H1 (cell line): Measurements from ENCODE around the gene ZDHHC3. TPM values are rescaled to one million over a fixed set of nuclear protein-coding genes. Genes with fewer than 3 reads are reported as not detected.

Experiments
- CTCF ChIA-PET: fragments of 300-600 bp; sonication (Branson Sonifier 250); formaldehyde crosslinking; loops from one replicate; lab custom pipeline; 2021; ENCODE audit not compliant: partially characterized antibody; lab: Charles Lee
- POLR2A ChIA-PET: fragments of 300-600 bp; sonication (Branson Sonifier 250); formaldehyde crosslinking; loops from one replicate; lab custom pipeline; 2021; ENCODE audit warnings: inconsistent platforms; ENCODE audit not compliant: partially characterized antibody; lab: Charles Lee
- DNase-seq, 2 experiments: peaks; one replicate each; pipeline versions ENCODE4 v3.0.0 to v3.0.0-alpha.2; 2010 to 2022; ENCODE audit warnings: low spot score in 2 of 2, low read depth in 1 of 2, mixed read lengths in 1 of 2
- FAIRE-seq: peaks from 2 replicates; lab custom pipeline; 2011; peaks lifted over from hg19 to GRCh38; lab: Jason Lieb, UNC
- H2AFZ ChIP-seq: 2 replicates; pipeline ENCODE4 v1.8.1; 2012; ENCODE audit warnings: low read length, inconsistent platforms
- H2AK5ac ChIP-seq: 2 replicates; pipeline ENCODE4 v1.6.1; 2013; ENCODE audit warnings: low read depth, low read length
- H2BK120ac ChIP-seq: replicated peaks from 2 replicates; pipeline ENCODE3; 2013; ENCODE audit warnings: low read depth, low read length, inconsistent platforms
- H2BK12ac ChIP-seq: 2 replicates; pipeline ENCODE4 v1.6.1; 2013; ENCODE audit warnings: low read depth, low read length
- H2BK15ac ChIP-seq: 2 replicates; pipeline ENCODE4 v1.6.1; 2013; ENCODE audit warnings: low read length
- H2BK20ac ChIP-seq: 2 replicates; pipeline ENCODE4 v1.6.1; 2013; ENCODE audit warnings: low read length
- H2BK5ac ChIP-seq: 2 replicates; pipeline ENCODE4 v1.6.1; 2013; ENCODE audit warnings: low read depth, low read length
- H3K14ac ChIP-seq: 2 replicates; pipeline ENCODE4 v1.6.1; 2013; ENCODE audit warnings: inconsistent platforms; ENCODE audit not compliant: insufficient read length
- H3K18ac ChIP-seq: 2 replicates; pipeline ENCODE4 v1.6.1; 2013; ENCODE audit warnings: low read length; ENCODE audit errors: extremely low read depth
- H3K23ac ChIP-seq: 2 replicates; pipeline ENCODE4 v1.6.1; 2013; ENCODE audit warnings: inconsistent platforms; ENCODE audit not compliant: insufficient read length
- H3K23me2 ChIP-seq: 2 replicates; pipeline ENCODE4 v1.6.1; 2013; ENCODE audit warnings: low read depth, low read length
- H3K27ac ChIP-seq: 2 replicates; pipeline ENCODE4 v1.6.1; 2011; ENCODE audit warnings: low read depth, low read length, inconsistent platforms
- H3K27me3 ChIP-seq, 4 experiments: replicated peaks in 1 of 4; 1 replicate in 1 of 4; 2 replicates in 3 of 4; pipeline versions ENCODE4 v1.6.1 to v1.8.1; 2011 to 2013; ENCODE audit warnings: low read length in 3 of 4, mild to moderate bottlenecking in 3 of 4, inconsistent platforms in 2 of 4, mixed read lengths in 2 of 4, moderate library complexity in 1 of 4; ENCODE audit not compliant: control insufficient read depth in 3 of 4, insufficient read depth in 3 of 4; ENCODE audit errors: extremely low read depth in 1 of 4
- H3K36me3 ChIP-seq, 4 experiments: 2 replicates each; pipeline versions ENCODE4 v1.6.1 to v1.8.1; 2011 to 2013; ENCODE audit warnings: mild to moderate bottlenecking in 4 of 4, low read length in 3 of 4, moderate library complexity in 2 of 4, control low read depth in 1 of 4, inconsistent platforms in 1 of 4; ENCODE audit not compliant: insufficient read depth in 4 of 4, control insufficient read depth in 2 of 4
- H3K4ac ChIP-seq: replicated peaks from 2 replicates; pipeline ENCODE3; 2013; ENCODE audit warnings: low read length, low read depth, mixed read lengths, inconsistent platforms; ENCODE audit not compliant: insufficient read length
- H3K4me1 ChIP-seq, 4 experiments: replicated peaks in 1 of 4; 1 replicate in 1 of 4; 2 replicates in 3 of 4; pipeline versions ENCODE4 v1.6.1 to v1.8.1; 2011 to 2013; ENCODE audit warnings: low read length in 3 of 4, inconsistent platforms in 2 of 4, mixed read lengths in 1 of 4; ENCODE audit not compliant: insufficient read depth in 4 of 4, control insufficient read depth in 3 of 4
- H3K4me2 ChIP-seq, 2 experiments: 2 replicates each; pipeline versions ENCODE4 v1.6.1 to v1.8.1; 2011 to 2013; ENCODE audit warnings: low read depth in 2 of 2, low read length in 2 of 2, control low read depth in 1 of 2, inconsistent platforms in 1 of 2, mild to moderate bottlenecking in 1 of 2; ENCODE audit not compliant: insufficient read depth in 1 of 2
- H3K4me3 ChIP-seq, 4 experiments: fragments of 200-600, 300-600 bp in 1 of 4; sonication (generic), shearing (Covaris generic), sonication (Bioruptor Twin) in 1 of 4; 2 replicates each; pipeline versions ENCODE4 v1.5.1 to v1.8.1; 2011 to 2016; ENCODE audit warnings: low read length in 4 of 4, low read depth in 3 of 4, control low read depth in 2 of 4, inconsistent platforms in 2 of 4, mild to moderate bottlenecking in 2 of 4, mixed read lengths in 1 of 4, moderate library complexity in 1 of 4; ENCODE audit not compliant: insufficient read depth in 2 of 4; ENCODE audit errors: extremely low read depth in 1 of 4
- H3K56ac ChIP-seq: replicated peaks from 2 replicates; pipeline ENCODE3; 2013; ENCODE audit warnings: low read depth, mild to moderate bottlenecking, mixed read lengths, low read length, inconsistent platforms; ENCODE audit not compliant: insufficient read length
- H3K79me1 ChIP-seq: 2 replicates; pipeline ENCODE4 v1.6.1; 2013; ENCODE audit warnings: low read depth, low read length, control low read depth
- H3K79me2 ChIP-seq, 2 experiments: 2 replicates each; pipeline versions ENCODE4 v1.6.1 to v1.8.1; 2012 to 2013; ENCODE audit warnings: low read length in 2 of 2, mild to moderate bottlenecking in 2 of 2, inconsistent platforms in 1 of 2; ENCODE audit not compliant: insufficient read depth in 2 of 2, control insufficient read depth in 1 of 2
- H3K9ac ChIP-seq, 4 experiments: replicated peaks in 1 of 4; 1 replicate in 1 of 4; 2 replicates in 3 of 4; pipeline versions ENCODE4 v1.6.1 to v1.8.1; 2011 to 2013; ENCODE audit warnings: low read depth in 3 of 4, low read length in 3 of 4, control low read depth in 2 of 4, mild to moderate bottlenecking in 2 of 4, moderate library complexity in 2 of 4, inconsistent platforms in 1 of 4; ENCODE audit errors: extremely low read depth in 1 of 4
- H3K9me3 ChIP-seq, 2 experiments: 2 replicates each; pipeline versions ENCODE4 v1.6.1 to v1.8.1; 2012 to 2013; ENCODE audit warnings: mild to moderate bottlenecking in 2 of 2, moderate library complexity in 2 of 2, control low read depth in 1 of 2, inconsistent platforms in 1 of 2, low read depth in 1 of 2, low read length in 1 of 2, mixed read lengths in 1 of 2; ENCODE audit not compliant: insufficient read depth in 2 of 2
- H4K20me1 ChIP-seq, 2 experiments: replicated peaks in 1 of 2; 2 replicates each; pipeline versions ENCODE3 to v1.8.1; 2011 to 2013; ENCODE audit warnings: inconsistent platforms in 2 of 2, low read length in 2 of 2, mild to moderate bottlenecking in 1 of 2; ENCODE audit not compliant: insufficient read depth in 2 of 2, control insufficient read depth in 1 of 2
- H4K5ac ChIP-seq: 2 replicates; pipeline ENCODE4 v1.6.1; 2013; ENCODE audit warnings: low read length, low read depth, mixed read lengths, inconsistent platforms; ENCODE audit not compliant: insufficient read length
- H4K8ac ChIP-seq: 2 replicates; pipeline ENCODE4 v1.8.0; 2013; ENCODE audit warnings: mild to moderate bottlenecking, moderate library complexity, low read length, inconsistent platforms; ENCODE audit not compliant: insufficient read depth; ENCODE audit errors: extremely low read depth
- H4K91ac ChIP-seq: replicated peaks from 2 replicates; pipeline ENCODE3; 2013; ENCODE audit warnings: low read length, mixed read lengths, inconsistent platforms; ENCODE audit not compliant: insufficient read length
- ATF3 ChIP-seq: IDR thresholded peaks from 2 replicates; pipeline ENCODE4 v1.6.1; 2011; ENCODE audit warnings: low read depth, mild to moderate bottlenecking, low read length; ENCODE audit not compliant: insufficient read depth
- BACH1 ChIP-seq: IDR thresholded peaks from 2 replicates; pipeline ENCODE4 v1.6.1; 2012; ENCODE audit warnings: low read length, improper control_type of control experiment
- BCL11A ChIP-seq, 2 experiments: IDR thresholded peaks; one replicate each; pipeline ENCODE4 v1.6.1; 2011; ENCODE audit warnings: low read depth in 2 of 2, low read length in 2 of 2, mild to moderate bottlenecking in 2 of 2
- CEBPB ChIP-seq: IDR thresholded peaks from 2 replicates; pipeline ENCODE4 v1.6.1; 2012; ENCODE audit warnings: low read depth, low read length
- CHD2 ChIP-seq: IDR thresholded peaks from 2 replicates; pipeline ENCODE4 v1.6.1; 2012; ENCODE audit warnings: low read length, improper control_type of control experiment
- E2F6 ChIP-seq: IDR thresholded peaks from 2 replicates; pipeline ENCODE4 v1.6.1; 2012; ENCODE audit warnings: inconsistent platforms
- HDAC2 ChIP-seq, 2 experiments: fragments of 300-600 bp in 1 of 2; sonication (generic) in 1 of 2; IDR thresholded peaks; 2 replicates each; pipeline ENCODE4 v1.6.1; 2011 to 2012; ENCODE audit warnings: low read depth in 2 of 2, low read length in 2 of 2, mild to moderate bottlenecking in 2 of 2, moderate library complexity in 2 of 2, borderline replicate concordance in 1 of 2, inconsistent platforms in 1 of 2
- KDM1A ChIP-seq: fragments of 200-600, 300-600 bp; sonication (generic); IDR thresholded peaks from 2 replicates; pipeline ENCODE4 v1.7.1; 2016; ENCODE audit warnings: mild to moderate bottlenecking, low read length, borderline replicate concordance
- RFX5 ChIP-seq: IDR thresholded peaks from 2 replicates; pipeline ENCODE4 v1.6.1; 2011; ENCODE audit warnings: low read depth, low read length, improper control_type of control experiment, borderline replicate concordance
- TBP ChIP-seq: IDR thresholded peaks from 2 replicates; pipeline ENCODE4 v1.6.1; 2011; ENCODE audit warnings: low read depth, low read length, improper control_type of control experiment
- WGBS, 2 experiments: shearing (Covaris generic) in 1 of 2; methylation state at CpG; one replicate each; pipeline versions ENCODE4 v1.1.6 to v1.1.7; 2013 to 2015; ENCODE audit warnings: low lambda C conversion rate in 2 of 2, mixed read lengths in 2 of 2, inconsistent platforms in 1 of 2, low coverage in 1 of 2, missing lambda C conversion rate in 1 of 2; ENCODE audit not compliant: insufficient replicate concordance in 2 of 2, insufficient coverage in 1 of 2, insufficient read length in 1 of 2; ENCODE audit errors: extremely low coverage in 1 of 2, missing lambda C conversion rate in 1 of 2; 5-methylcytosine and 5-hydroxymethylcytosine counted together
- polyA plus RNA-seq, 7 experiments: library from polyadenylated mRNA; depleted of rRNA in 3 of 7; stranded (reverse) in 5 of 7; unstranded in 2 of 7; fragments of >200 nt in 5 of 7; fragments of 200-250 nt in 2 of 7; gene quantifications; 1 replicate in 5 of 7; 2 replicates in 1 of 7; 4 replicates in 1 of 7; pipeline versions ENCODE4 v1.2.1 to v1.2.3, GENCODE V29; 2011 to 2013; ENCODE audit warnings: missing spikeins in 2 of 7, mixed read lengths in 2 of 7
- total RNA-seq: library from RNA; stranded (reverse); fragmentation: NEBNext Ultra II Directional; extraction: Animal tissue kit (Norgen Biotek cat#: 25700); gene quantifications from 2 replicates; pipeline ENCODE4 v1.2.1, GENCODE V29; 2021
- TF ChIP-seq, protein P1 (sequence below): IDR thresholded peaks from 2 replicates; pipeline ENCODE4 v1.6.1; 2012; ENCODE audit warnings: low read length, inconsistent platforms

The ZDHHC3 gene
- total and polyA plus RNA-seq, 2 of the 8 experiments (the other 6 are each of a cell fraction or from before 2014, with no cell fraction given) = 77.4 to 88.7 TPM

DNA sequence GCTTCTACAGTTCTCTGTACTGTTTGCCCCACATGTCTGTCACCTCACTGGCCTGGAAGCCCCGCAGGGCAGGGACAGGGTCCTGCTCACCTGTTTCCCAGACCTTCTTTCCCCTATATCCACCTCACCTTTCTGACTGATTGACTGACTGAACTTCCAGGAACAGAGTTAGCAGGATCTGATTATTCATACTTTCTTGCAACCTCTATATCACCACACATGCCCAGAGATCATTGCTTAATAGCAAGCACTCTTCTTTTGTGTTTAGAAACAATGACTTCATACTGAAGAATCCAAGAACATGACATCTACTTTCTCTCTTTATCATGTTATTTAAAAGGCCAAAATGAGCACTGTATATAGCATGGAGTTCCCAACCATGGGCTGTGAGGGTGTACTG lies 32.1 kb upstream of the ZDHHC3 start:
- no peak overlapping the region for H3K27ac ChIP-seq
- H4K5ac ChIP-seq = no peak overlapping the region
- no peak overlapping the region for H2BK120ac ChIP-seq
- peaks cover 4 to 11% of the 10 kb centered on the region in 2 experiments; a peak in 3 of 4 replicates for H3K9me3 ChIP-seq
- no peak overlapping the region for H3K4ac ChIP-seq
- no peak overlapping the region for H2AFZ ChIP-seq
- H2BK12ac ChIP-seq = no peak overlapping the region
- no peak overlapping the region for H3K56ac ChIP-seq
- H3K18ac ChIP-seq = no peak overlapping the region
- H3K14ac ChIP-seq = no peak overlapping the region
- H4K91ac ChIP-seq = no peak overlapping the region
- H2AK5ac ChIP-seq = no peak overlapping the region
- H2BK20ac ChIP-seq = no peak overlapping the region
- H3K23me2 ChIP-seq = no peaks in the 10 kb centered on the region
- H3K4me1 ChIP-seq = no peaks in the 10 kb centered on the region
- peaks cover 0 to 4% of the 10 kb centered on the region in 2 experiments for H4K20me1 ChIP-seq
- 80% methylated on average over 1 of the region's 1 CpG; no CpG with 5 or more reads in 1 of the 2 experiments for WGBS, 2 experiments
- ChIA-PET CTCF (interaction anchor here (1.3 to 1.4 kb wide), 2 partner anchors 14 to 15 kb away, joined by 3 to 4 read pairs; no protein-coding TSS in a partner anchor), POLR2A (interaction anchor here (1.2 kb wide), 1 partner anchor 9 kb away, joined by 3 read pairs; no protein-coding TSS in a partner anchor)
- H3K9ac ChIP-seq = no peak overlapping the region
- no peaks in the 10 kb centered on the region for H3K79me1 ChIP-seq
- FAIRE-seq (no peak), DNase-seq (no peak)
- H3K79me2 ChIP-seq = no peaks in the 10 kb centered on the region
- no peak overlapping the region for H3K4me2 ChIP-seq
- H3K4me3 ChIP-seq = no peak overlapping the region
- H4K8ac ChIP-seq = no peak overlapping the region
- no peak overlapping the region for H3K23ac ChIP-seq
- no peak overlapping the region for H2BK15ac ChIP-seq
- no peak overlapping the region for H2BK5ac ChIP-seq
- no peaks in the 10 kb centered on the region for H3K27me3 ChIP-seq
- peaks cover 17 to 67% (median 57%) of the 10 kb centered on the region in 4 experiments for H3K36me3 ChIP-seq
- TF ChIP-seq CEBPB (no peak), KDM1A (no peak), RFX5 (no peak), TBP (no peak), E2F6 (no peak), ATF3 (no peak), CHD2 (no peak), BCL11A (IDR thresholded peaks at IDR 0.05; ENCODE audit: low read depth in 2 of 2, low read length in 2 of 2) (no peak), HDAC2 (IDR thresholded peaks at IDR 0.05; ENCODE audit: borderline replicate concordance in 1 of 2, low read depth in 2 of 2, low read length in 2 of 2) (no peak), BACH1 (no peak)
- TF ChIP-seq, protein P1, sequence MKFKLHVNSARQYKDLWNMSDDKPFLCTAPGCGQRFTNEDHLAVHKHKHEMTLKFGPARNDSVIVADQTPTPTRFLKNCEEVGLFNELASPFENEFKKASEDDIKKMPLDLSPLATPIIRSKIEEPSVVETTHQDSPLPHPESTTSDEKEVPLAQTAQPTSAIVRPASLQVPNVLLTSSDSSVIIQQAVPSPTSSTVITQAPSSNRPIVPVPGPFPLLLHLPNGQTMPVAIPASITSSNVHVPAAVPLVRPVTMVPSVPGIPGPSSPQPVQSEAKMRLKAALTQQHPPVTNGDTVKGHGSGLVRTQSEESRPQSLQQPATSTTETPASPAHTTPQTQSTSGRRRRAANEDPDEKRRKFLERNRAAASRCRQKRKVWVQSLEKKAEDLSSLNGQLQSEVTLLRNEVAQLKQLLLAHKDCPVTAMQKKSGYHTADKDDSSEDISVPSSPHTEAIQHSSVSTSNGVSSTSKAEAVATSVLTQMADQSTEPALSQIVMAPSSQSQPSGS = no peak
